HCT116 (cell line): ENCODE data around the gene FCN1.

Source experiments
- CTCF ChIP-seq, 3 experiments: fragments of 200-600 bp in 1 of 3; sonication (generic) in 1 of 3; IDR thresholded peaks in 2 of 3; conservative IDR thresholded peaks in 1 of 3; 2 replicates each; pipeline ENCODE4 v1.5.1; 2012 to 2017; ENCODE audit warnings: low read depth in 2 of 3, low read length in 2 of 3, antibody characterized with exemption in 1 of 3, borderline replicate concordance in 1 of 3, control low read depth in 1 of 3, mild to moderate bottlenecking in 1 of 3, mixed read lengths in 1 of 3, mixed run types in 1 of 3, moderate library complexity in 1 of 3; ENCODE audit not compliant: insufficient read depth in 1 of 3
- POLR2AphosphoS5 ChIP-seq: IDR thresholded peaks from 2 replicates; pipeline ENCODE4 v1.6.1; 2011; ENCODE audit warnings: mild to moderate bottlenecking, low read depth, low read length, moderate library complexity
- ZNF274 ChIP-seq: fragments of 200-500 bp; sonication (Bioruptor generic); IDR thresholded peaks from 2 replicates; pipeline ENCODE4 v1.6.1; 2014; ENCODE audit warnings: mild to moderate bottlenecking, low read depth, low read length, inconsistent platforms
- TF ChIP-seq, protein P1 (sequence below): IDR thresholded peaks from 2 replicates; pipeline ENCODE4 v1.6.1; 2012; ENCODE audit warnings: low read depth

GRCh38 chr9:134965411-134965810 is 47.7 kb upstream of the FCN1 start:
- TF ChIP-seq ZNF274: no peak
- no peak for TF ChIP-seq POLR2AphosphoS5
- TF ChIP-seq, protein P1, sequence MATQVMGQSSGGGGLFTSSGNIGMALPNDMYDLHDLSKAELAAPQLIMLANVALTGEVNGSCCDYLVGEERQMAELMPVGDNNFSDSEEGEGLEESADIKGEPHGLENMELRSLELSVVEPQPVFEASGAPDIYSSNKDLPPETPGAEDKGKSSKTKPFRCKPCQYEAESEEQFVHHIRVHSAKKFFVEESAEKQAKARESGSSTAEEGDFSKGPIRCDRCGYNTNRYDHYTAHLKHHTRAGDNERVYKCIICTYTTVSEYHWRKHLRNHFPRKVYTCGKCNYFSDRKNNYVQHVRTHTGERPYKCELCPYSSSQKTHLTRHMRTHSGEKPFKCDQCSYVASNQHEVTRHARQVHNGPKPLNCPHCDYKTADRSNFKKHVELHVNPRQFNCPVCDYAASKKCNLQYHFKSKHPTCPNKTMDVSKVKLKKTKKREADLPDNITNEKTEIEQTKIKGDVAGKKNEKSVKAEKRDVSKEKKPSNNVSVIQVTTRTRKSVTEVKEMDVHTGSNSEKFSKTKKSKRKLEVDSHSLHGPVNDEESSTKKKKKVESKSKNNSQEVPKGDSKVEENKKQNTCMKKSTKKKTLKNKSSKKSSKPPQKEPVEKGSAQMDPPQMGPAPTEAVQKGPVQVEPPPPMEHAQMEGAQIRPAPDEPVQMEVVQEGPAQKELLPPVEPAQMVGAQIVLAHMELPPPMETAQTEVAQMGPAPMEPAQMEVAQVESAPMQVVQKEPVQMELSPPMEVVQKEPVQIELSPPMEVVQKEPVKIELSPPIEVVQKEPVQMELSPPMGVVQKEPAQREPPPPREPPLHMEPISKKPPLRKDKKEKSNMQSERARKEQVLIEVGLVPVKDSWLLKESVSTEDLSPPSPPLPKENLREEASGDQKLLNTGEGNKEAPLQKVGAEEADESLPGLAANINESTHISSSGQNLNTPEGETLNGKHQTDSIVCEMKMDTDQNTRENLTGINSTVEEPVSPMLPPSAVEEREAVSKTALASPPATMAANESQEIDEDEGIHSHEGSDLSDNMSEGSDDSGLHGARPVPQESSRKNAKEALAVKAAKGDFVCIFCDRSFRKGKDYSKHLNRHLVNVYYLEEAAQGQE: no peak
- TF ChIP-seq CTCF (IDR thresholded peaks at IDR 0.05 in 2 of 3, conservative IDR thresholded peaks at IDR 0.05 in 1 of 3; ENCODE audit: borderline replicate concordance in 1 of 3, insufficient read depth in 1 of 3, low read depth in 2 of 3, low read length in 2 of 3): no peak
